Activated T-cell treated with anti-CD3 and anti-CD28 coated beads, Interleukin-2, amount 50 U/mL, for 24 hours (primary cell): Measurements from ENCODE around the gene MGAT3.
"Not testable (repeated sequence)": the region's sequence is repeated elsewhere in the genome, so short reads cannot be mapped to it uniquely, and the experiment has no call there.

ENCODE experiments used
- DNase-seq: peaks from one replicate; pipeline ENCODE4 v3.0.0-alpha.2; 2020
- H3K27ac Mint-ChIP-seq: 2 replicates; pipeline ENCODE4 v1.8.0; 2020; ENCODE audit warnings: mild to moderate bottlenecking, mixed read lengths
- H3K27me3 Mint-ChIP-seq: 2 replicates; pipeline ENCODE4 v1.8.0; 2020; ENCODE audit warnings: mixed read lengths
- H3K36me3 Mint-ChIP-seq: 2 replicates; pipeline ENCODE4 v1.8.0; 2020; ENCODE audit warnings: low read depth, mixed read lengths
- H3K4me1 Mint-ChIP-seq: 2 replicates; pipeline ENCODE4 v1.8.0; 2020; ENCODE audit warnings: low read depth, mixed read lengths
- H3K4me3 Mint-ChIP-seq: 2 replicates; pipeline ENCODE4 v1.8.0; 2020; ENCODE audit warnings: mild to moderate bottlenecking, moderate library complexity, mixed read lengths
- H3K9me3 Mint-ChIP-seq: 2 replicates; pipeline ENCODE4 v1.8.0; 2020; ENCODE audit warnings: mixed read lengths

MGAT3 gene

DNA sequence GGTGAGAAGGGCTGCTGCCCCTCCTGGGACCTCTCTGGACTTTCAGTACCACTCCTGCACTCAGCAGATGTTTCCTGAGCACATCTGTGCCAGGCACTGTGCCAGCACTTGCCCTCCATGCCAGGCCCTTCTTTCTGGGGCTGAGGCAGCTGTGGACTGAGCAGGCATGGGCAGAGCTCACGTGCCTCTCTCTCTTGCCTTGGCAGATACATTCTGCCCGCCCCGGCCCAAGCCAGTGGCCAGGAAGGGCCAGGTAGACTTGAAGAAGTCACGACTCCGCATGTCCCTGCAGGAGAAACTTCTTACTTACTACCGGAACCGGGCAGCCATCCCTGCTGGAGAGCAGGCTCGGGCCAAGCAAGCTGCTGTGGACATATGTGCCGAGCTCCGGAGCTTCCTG, 55.2 kb downstream of the MGAT3 start:
- DNase-seq, result no peak
- Mint-ChIP-seq H3K36me3 (peaks cover 97% of the 10 kb centered on the region), H3K4me1 (peaks cover 46% of the 10 kb centered on the region), H3K4me3 (no peak overlapping the region), H3K9me3 (no peaks in the 10 kb centered on the region), H3K27me3 (no peaks in the 10 kb centered on the region), H3K27ac (no peak overlapping the region)

DNA sequence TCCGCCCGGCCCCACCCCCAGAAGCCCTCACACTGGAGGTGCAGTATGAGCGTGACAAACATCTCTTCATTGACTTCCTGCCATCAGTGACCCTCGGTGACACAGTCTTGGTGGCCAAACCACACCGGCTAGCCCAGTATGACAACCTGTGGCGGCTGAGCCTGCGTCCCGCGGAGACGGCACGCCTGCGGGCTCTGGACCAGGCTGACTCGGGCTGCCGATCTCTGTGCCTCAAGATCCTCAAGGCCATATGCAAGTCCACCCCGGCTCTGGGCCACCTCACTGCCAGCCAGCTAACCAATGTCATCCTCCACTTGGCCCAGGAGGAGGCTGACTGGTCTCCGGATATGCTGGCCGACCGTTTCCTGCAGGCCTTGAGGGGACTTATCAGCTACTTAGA, 57.0 kb downstream of the MGAT3 start:
- Mint-ChIP-seq H3K36me3 (peaks cover 95% of the 10 kb centered on the region), H3K27me3 (no peaks in the 10 kb centered on the region), H3K4me3 (no peak overlapping the region), H3K9me3 (no peaks in the 10 kb centered on the region), H3K4me1 (peaks cover 53% of the 10 kb centered on the region), H3K27ac (peak overlapping the region; percentile 24)
- no peak for DNase-seq

DNA sequence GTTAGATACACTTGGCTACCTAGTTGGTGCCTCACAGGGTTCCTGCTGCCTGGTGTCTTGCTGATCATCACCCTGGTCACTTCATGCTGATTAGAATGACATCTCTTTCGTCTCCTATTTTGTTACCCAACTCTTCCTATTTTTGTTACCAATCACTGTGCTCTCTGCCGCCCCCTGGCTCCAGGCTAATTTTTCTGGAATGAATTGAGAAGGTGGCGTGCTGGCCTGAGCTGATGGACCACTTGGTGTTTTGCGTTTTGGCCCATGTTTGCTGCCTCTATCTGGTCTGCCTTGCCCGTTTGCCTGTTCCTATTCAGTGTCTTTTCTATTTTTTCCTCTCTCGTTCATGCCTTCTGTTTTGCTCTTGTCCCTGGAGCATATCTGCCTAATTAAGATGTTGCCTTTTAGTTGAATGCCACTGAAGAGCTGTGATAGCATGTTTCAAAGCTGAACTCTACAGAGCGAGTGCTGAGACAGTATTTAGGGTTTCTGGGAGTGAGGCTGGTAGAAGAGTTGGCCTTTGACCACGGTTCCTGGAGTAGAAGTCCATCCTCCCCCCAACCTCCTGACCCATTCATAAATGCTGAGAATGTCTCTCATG, 57.7 kb downstream of the MGAT3 start:
- no peak overlapping the region for H3K4me3 Mint-ChIP-seq
- peaks cover 52% of the 10 kb centered on the region for H3K4me1 Mint-ChIP-seq
- no peaks in the 10 kb centered on the region for H3K27me3 Mint-ChIP-seq
- peak overlapping the region; percentile 77 for H3K27ac Mint-ChIP-seq
- peak; percentile 68 for DNase-seq
- H3K36me3 Mint-ChIP-seq, result peaks cover 97% of the 10 kb centered on the region
- H3K9me3 Mint-ChIP-seq, result no peaks in the 10 kb centered on the region

DNA sequence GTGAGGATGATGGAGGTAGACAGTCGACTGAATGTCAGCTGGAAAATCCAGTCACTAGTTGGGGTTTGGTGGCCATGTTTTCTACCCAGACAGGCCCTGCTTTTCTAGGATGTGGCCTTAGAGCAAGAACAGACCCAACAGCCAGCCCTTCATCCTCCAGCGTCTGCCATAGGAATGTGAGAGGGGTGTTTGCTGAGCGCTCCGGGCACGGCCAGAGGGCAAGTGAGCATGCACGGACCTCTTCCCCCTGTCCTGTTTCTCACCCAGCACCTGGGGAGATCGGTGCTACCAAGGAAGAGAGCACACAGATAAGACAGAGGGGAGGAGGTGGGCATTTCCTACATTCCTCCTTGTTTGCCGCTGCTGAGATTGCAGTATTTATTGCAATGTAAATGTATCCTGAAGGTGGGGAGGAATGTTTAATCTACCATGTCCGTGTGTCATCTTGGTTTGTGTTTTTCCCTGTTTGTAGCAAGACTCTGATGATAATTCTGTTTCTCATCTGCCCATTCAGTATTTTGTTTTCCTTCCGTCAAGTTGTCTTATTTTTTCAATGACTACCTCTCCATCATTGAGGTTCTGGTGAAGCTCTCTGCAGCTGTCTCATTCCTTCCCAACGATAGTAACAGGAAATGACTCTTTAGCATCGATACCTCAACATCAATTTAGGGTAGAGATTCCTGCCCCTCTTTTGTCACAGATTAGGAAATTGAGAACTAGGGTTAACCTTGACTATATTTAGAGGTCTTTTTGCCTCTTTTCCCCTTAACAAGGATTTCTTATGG, 58.6 kb downstream of the MGAT3 start:
- Mint-ChIP-seq H3K4me1 (peaks cover 51% of the 10 kb centered on the region), H3K9me3 (no peaks in the 10 kb centered on the region), H3K36me3 (peaks cover 95% of the 10 kb centered on the region), H3K27me3 (no peaks in the 10 kb centered on the region), H3K4me3 (no peak overlapping the region), H3K27ac (peak overlapping the region; percentile 77)
- DNase-seq, result no peak

DNA sequence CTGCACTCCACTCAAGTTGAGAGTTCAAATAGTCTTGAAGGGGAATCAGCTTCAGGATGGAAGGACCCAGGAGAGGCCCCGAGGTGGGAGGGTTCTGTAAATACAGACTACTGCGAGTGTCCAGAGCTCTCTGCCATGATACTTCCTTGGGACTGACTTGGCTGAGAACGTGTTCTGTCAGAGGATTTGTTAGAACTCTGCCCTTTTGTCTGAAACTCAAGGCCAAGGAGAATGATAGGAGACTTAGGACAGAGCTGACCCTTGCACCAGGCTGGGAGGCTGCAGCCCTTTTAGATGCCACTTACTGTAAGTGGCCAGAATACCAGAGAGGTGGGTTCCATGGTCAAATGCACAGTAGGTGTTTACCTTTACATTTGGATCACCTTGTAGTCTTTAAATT, 60.7 kb downstream of the MGAT3 start:
- peak overlapping the region; percentile 3 for H3K27ac Mint-ChIP-seq
- H3K36me3 Mint-ChIP-seq, result peaks cover 95% of the 10 kb centered on the region
- no peaks in the 10 kb centered on the region for H3K27me3 Mint-ChIP-seq
- peaks cover 60% of the 10 kb centered on the region for H3K4me1 Mint-ChIP-seq
- no peak for DNase-seq
- H3K9me3 Mint-ChIP-seq, result no peaks in the 10 kb centered on the region
- H3K4me3 Mint-ChIP-seq, result no peak overlapping the region

DNA sequence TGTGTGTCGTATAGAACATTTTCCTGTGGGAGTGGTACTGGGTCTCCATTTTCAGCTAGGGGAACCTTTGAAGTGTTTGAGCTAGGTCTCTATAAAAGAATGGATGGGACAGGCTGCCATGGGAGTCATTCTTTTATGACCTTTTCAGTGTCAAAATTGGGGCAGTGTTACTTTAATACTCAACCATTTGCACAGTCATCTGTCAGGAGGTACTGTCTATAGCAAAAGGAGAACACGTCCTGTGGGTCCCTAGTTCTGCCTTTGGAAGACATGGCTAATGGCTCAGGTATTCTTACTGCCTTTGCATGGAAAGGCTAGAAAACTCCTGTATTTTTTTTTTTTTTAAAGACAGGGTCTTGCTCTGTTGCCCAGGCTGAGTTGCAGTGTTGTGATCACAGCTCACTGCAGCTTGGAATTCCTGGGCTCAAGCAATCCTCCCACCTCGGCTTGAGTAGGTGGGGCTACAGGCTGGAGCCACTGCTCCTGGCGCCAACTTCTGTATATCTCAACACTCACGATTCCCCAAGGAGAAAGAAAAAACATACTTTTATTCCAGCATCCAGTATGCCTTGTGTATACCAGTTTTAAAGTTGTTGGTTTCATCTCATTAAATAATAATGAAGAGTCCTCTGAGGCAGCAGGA, 61.5 kb downstream of the MGAT3 start:
- H3K4me3 Mint-ChIP-seq, result peak overlapping the region; percentile 96
- H3K4me1 Mint-ChIP-seq, result peaks cover 68% of the 10 kb centered on the region
- peaks cover 95% of the 10 kb centered on the region for H3K36me3 Mint-ChIP-seq
- no peaks in the 10 kb centered on the region for H3K27me3 Mint-ChIP-seq
- no peaks in the 10 kb centered on the region for H3K9me3 Mint-ChIP-seq
- H3K27ac Mint-ChIP-seq, result peak overlapping the region; percentile 99
- no peak for DNase-seq

DNA sequence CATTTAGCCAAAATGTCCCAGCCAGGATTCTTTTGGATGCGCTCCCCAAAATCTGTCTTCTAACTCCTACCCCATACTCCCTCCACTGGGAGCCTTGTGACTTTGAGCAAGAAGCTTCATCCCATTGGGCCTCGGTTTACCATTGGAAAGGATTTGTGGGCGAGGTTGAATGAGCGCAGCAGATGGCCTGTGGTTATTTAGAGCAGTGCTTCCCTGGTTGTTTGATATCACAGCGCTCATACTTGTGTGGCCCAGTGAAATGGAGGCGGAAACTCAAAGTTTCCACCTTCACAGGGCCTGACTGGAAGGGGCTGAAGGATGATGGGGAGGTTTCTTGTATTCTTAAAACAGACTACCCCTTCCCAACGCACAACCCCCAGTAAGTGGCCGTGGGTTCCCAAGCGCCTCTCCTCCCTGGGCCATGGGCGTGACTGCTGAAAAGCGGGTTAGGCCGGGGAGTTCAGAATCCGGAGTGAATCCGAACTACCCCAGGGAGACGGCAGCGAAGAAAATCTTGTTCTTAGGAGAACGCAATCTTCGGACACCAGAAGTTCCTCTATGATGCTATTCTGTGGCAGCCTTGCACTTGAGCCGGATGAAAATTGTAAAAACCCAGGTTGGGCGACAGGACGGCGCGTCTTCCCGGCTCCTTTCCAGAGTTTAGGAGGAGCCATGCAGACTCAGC, 62.3 kb downstream of the MGAT3 start:
- Mint-ChIP-seq H3K9me3 (no peaks in the 10 kb centered on the region), H3K36me3 (peaks cover 95% of the 10 kb centered on the region), H3K27ac (peak overlapping the region; percentile 99), H3K27me3 (no peaks in the 10 kb centered on the region), H3K4me1 (peaks cover 67% of the 10 kb centered on the region), H3K4me3 (peak overlapping the region; percentile 96)
- DNase-seq, result no peak

DNA sequence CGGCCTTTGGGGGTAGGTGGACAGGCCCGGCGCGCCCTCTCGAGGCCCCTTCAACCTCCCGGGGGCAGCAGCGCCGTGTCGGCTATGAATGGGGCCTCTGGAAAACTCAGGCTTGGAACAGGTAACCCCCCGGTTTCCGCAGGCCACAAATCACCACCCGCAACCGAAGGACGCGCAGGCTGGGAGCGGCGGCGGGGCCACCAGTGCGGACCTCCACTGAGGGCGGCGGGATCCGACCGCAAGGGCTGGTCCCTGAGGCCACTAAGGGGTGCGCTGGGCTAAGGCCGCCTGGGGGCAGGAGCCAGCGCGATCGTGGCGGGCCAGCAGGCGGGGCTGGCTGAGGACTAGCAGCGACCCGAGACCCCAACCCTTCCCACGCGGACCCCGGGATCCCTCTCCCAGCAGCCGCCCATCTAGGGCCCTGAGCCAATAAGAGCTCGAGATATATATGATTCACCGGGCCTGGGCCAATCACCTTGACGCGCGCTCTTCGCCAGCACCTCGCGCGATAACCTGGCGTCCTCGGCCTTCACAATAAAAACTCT, 62.9 kb downstream of the MGAT3 start:
- H3K4me1 Mint-ChIP-seq, result peaks cover 68% of the 10 kb centered on the region
- H3K4me3 Mint-ChIP-seq, result peak overlapping the region; percentile 96
- H3K27me3 Mint-ChIP-seq, result no peaks in the 10 kb centered on the region
- H3K27ac Mint-ChIP-seq, result peak overlapping the region; percentile 99
- no peak for DNase-seq
- H3K36me3 Mint-ChIP-seq, result peaks cover 95% of the 10 kb centered on the region
- H3K9me3 Mint-ChIP-seq, result no peaks in the 10 kb centered on the region

DNA sequence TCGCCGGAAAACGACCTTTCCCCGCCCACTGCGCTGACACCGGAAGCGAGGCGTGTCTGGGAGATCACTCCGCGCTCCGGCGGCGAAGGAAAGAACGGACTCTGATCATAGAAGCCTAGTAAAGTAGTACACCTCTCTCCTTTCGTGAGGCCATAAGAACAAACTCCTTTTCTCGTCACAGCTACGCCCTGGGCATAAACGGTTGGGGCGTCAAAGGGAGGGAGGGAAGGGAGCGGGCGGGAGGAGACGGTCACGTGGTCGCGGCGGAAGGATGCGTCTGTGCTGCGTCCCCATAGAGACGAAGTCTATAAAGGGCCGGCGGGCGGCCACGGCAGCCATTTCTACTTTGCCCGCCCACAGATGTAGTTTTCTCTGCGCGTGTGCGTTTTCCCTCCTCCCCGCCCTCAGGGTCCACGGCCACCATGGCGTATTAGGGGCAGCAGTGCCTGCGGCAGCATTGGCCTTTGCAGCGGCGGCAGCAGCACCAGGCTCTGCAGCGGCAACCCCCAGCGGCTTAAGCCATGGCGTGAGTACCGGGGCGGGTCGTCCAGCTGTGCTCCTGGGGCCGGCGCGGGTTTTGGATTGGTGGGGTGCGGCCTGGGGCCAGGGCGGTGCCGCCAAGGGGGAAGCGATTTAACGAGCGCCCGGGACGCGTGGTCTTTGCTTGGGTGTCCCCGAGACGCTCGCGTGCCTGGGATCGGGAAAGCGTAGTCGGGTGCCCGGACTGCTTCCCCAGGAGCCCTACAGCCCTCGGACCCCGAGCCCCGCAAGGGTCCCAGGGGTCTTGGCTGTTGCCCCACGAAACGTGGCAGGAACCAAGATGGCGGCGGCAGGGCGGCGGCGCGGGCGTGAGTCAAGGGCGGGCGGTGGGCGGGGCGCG, 63.7 kb downstream of the MGAT3 start, which contains the start of gene ATF4:
ATF4 (plus strand) TSS at position 337 of the 880 bp plus-strand sequence. CDS start 884 bp downstream, outside the sequence.
- Mint-ChIP-seq H3K27me3 (no peaks in the 10 kb centered on the region), H3K36me3 (peaks cover 95% of the 10 kb centered on the region), H3K9me3 (no peaks in the 10 kb centered on the region), H3K4me3 (peak within 1 kb of the TSS; percentile 96), H3K4me1 (peaks cover 68% of the 10 kb centered on the region), H3K27ac (peak within 1 kb of the TSS; percentile 99)
- DNase-seq, result peak; percentile 95

DNA sequence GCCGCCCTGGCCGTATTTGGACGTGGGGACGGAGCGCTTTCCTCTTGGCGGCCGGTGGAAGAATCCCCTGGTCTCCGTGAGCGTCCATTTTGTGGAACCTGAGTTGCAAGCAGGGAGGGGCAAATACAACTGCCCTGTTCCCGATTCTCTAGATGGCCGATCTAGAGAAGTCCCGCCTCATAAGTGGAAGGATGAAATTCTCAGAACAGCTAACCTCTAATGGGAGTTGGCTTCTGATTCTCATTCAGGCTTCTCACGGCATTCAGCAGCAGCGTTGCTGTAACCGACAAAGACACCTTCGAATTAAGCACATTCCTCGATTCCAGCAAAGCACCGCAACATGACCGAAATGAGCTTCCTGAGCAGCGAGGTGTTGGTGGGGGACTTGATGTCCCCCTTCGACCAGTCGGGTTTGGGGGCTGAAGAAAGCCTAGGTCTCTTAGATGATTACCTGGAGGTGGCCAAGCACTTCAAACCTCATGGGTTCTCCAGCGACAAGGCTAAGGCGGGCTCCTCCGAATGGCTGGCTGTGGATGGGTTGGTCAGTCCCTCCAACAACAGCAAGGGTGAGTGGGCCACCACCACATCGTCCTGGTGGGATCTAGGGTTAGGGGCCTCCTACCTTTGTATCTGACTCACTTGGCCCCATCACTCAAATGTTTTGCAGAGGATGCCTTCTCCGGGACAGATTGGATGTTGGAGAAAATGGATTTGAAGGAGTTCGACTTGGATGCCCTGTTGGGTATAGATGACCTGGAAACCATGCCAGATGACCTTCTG, 64.5 kb downstream of the MGAT3 start:
- Mint-ChIP-seq H3K36me3 (peaks cover 95% of the 10 kb centered on the region), H3K4me1 (peaks cover 67% of the 10 kb centered on the region), H3K4me3 (peak overlapping the region; percentile 96), H3K27ac (peak overlapping the region; percentile 99)
- DNase-seq, H3K9me3 Mint-ChIP-seq, H3K27me3 Mint-ChIP-seq: not testable (repeated sequence)

DNA sequence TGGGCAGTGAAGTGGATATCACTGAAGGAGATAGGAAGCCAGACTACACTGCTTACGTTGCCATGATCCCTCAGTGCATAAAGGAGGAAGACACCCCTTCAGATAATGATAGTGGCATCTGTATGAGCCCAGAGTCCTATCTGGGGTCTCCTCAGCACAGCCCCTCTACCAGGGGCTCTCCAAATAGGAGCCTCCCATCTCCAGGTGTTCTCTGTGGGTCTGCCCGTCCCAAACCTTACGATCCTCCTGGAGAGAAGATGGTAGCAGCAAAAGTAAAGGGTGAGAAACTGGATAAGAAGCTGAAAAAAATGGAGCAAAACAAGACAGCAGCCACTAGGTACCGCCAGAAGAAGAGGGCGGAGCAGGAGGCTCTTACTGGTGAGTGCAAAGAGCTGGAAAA, 65.3 kb downstream of the MGAT3 start:
- not testable (repeated sequence) for H3K9me3 Mint-ChIP-seq, DNase-seq, H3K27me3 Mint-ChIP-seq
- peak overlapping the region; percentile 96 for H3K4me3 Mint-ChIP-seq
- peak overlapping the region; percentile 99 for H3K27ac Mint-ChIP-seq
- H3K4me1 Mint-ChIP-seq, result peaks cover 67% of the 10 kb centered on the region
- H3K36me3 Mint-ChIP-seq, result peaks cover 90% of the 10 kb centered on the region

DNA sequence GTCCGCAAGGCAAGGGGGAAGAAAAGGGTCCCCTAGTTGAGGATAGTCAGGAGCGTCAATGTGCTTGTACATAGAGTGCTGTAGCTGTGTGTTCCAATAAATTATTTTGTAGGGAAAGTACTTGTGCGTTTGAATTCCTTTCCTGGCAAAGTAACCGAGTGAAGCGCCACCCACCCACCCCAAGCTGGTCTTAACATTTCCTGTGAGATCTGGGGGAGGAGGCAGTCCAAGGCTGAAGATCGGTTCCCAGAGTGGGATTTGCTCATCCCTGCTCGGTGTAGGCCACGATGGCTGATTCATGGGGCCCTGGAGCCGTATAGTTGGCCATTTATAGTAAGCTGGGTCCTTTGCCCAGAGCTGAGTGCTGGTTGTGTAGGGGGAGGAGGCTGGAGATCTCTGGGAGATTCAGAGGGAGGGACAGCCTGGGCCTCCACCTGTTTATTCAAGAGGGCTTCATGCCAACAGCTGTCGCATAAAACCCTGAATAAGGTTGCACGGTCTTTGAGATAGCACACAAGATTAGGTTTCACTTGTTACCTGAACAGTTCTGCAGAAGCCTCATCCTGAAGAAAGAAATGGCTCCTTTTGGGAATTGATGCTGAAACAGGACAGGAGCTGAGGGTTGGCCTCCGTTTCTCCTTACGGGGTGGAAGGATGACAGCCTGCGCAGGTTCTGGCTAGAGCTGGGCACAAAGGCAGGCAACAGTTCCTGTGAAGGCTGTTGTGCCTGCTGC, 65.9 kb downstream of the MGAT3 start:
- H3K4me1 Mint-ChIP-seq, result peaks cover 69% of the 10 kb centered on the region
- H3K9me3 Mint-ChIP-seq, result no peaks in the 10 kb centered on the region
- peaks cover 91% of the 10 kb centered on the region for H3K36me3 Mint-ChIP-seq
- no peaks in the 10 kb centered on the region for H3K27me3 Mint-ChIP-seq
- peak; percentile 55 for DNase-seq
- peak overlapping the region; percentile 96 for H3K4me3 Mint-ChIP-seq
- peak overlapping the region; percentile 99 for H3K27ac Mint-ChIP-seq
